Esophagus muscularis mucosa (tissue), 4 donors: ENCODE measurements around the gene COPA. TPM values are rescaled to one million over a fixed set of nuclear protein-coding genes. Genes with fewer than 3 reads are reported as not detected.

Experiments
- DNase-seq: peaks from one replicate; pipeline ENCODE4 v3.0.0-alpha.2; 2017; ENCODE audit errors: extremely low spot score
- H3K27ac ChIP-seq, 4 donors: fragments of 200-600 bp; sonication (generic); replicated peaks in 1 of 4; 1 replicate in 3 of 4; 2 replicates in 1 of 4; pipeline ENCODE4 v1.5.1; 2016 to 2019; ENCODE audit warnings: mild to moderate bottlenecking in 1 of 4
- H3K27me3 ChIP-seq, 4 donors: fragments of 200-600 bp; sonication (generic); one replicate each; pipeline versions ENCODE4 v1.5.1 to v1.6.0; 2016 to 2019
- H3K36me3 ChIP-seq, 4 donors: fragments of 200-600 bp; sonication (generic); one replicate each; pipeline ENCODE4 v1.5.1; 2016 to 2019
- H3K4me1 ChIP-seq, 4 donors: fragments of 200-600 bp; sonication (generic); one replicate each; pipeline ENCODE4 v1.5.1; 2016 to 2019
- H3K4me3 ChIP-seq, 4 donors: fragments of 200-600 bp; sonication (generic); 1 replicate in 2 of 4; 2 replicates in 2 of 4; pipeline ENCODE4 v1.5.1; 2016 to 2019; ENCODE audit warnings: mild to moderate bottlenecking in 4 of 4, moderate library complexity in 1 of 4
- H3K9me3 ChIP-seq, 4 donors: fragments of 200-600 bp; sonication (generic); 1 replicate in 3 of 4; 2 replicates in 1 of 4; pipeline ENCODE4 v1.5.1; 2016 to 2019
- CTCF ChIP-seq, 3 experiments: fragments of 200-600 bp in 2 of 3; fragments of 450-650 bp in 1 of 3; sonication (generic) in 2 of 3; IDR thresholded peaks; one replicate each; pipeline ENCODE4 v1.5.1; 2017 to 2019; ENCODE audit warnings: antibody characterized with exemption in 3 of 3, mild to moderate bottlenecking in 2 of 3, moderate library complexity in 1 of 3
- EP300 ChIP-seq: sonication (generic); formaldehyde crosslinking; IDR thresholded peaks from one replicate; pipeline ENCODE4 v1.6.1; 2017; ENCODE audit warnings: antibody characterized with exemption
- POLR2A ChIP-seq: fragments of 450-650 bp; IDR thresholded peaks from one replicate; pipeline ENCODE4 v1.6.1; 2017; ENCODE audit warnings: antibody characterized with exemption, moderate library complexity, mild to moderate bottlenecking, low read depth
- POLR2AphosphoS5 ChIP-seq, 2 donors: sonication (generic); formaldehyde crosslinking; IDR thresholded peaks; one replicate each; pipeline ENCODE4 v1.6.1; 2017; ENCODE audit warnings: antibody characterized with exemption in 2 of 2
- WGBS: methylation state at CpG from one replicate; pipeline ENCODE4 v1.1.5; 2018; 5-methylcytosine and 5-hydroxymethylcytosine counted together
- intact Hi-C: fragments of 100-400 bp; cut with DNase I; formaldehyde crosslinking; loops from one replicate; pipeline ENCODE4 v1.15.1; 2023
- total RNA-seq, 4 donors: library from RNA; depleted of rRNA; stranded (reverse); fragments of >200 nt; gene quantifications; one replicate each; pipeline versions ENCODE4 v1.1.0 to v1.2.1, GENCODE V29; 2016

COPA gene
- total RNA-seq, 4 donors from 2014 or later: 108 to 125 (median 116) TPM

GRCh38 chr1:160285506-160285905 lies 57.5 kb downstream of the COPA start:
- peak overlapping the region in 1 of 4 donors; percentile 87 for H3K27ac ChIP-seq
- 78% methylated on average over 23 of the region's 23 CpGs for WGBS
- TF ChIP-seq EP300 (no peak), CTCF (IDR thresholded peaks at IDR 0.05) (no peak), POLR2AphosphoS5 (IDR thresholded peaks at IDR 0.05) (no peak), POLR2A (no peak)
- H3K36me3 ChIP-seq: peaks cover 35 to 52% (median 42%) of the 10 kb centered on the region in 4 donors
- H3K4me3 ChIP-seq: peak overlapping the region; percentile 68 to 94 (median 76)
- intact Hi-C loops: loop anchor here (5.0 kb wide), 1 partner anchor 33 kb away; no protein-coding TSS in a partner anchor
- no peaks in the 10 kb centered on the region for H3K27me3 ChIP-seq
- no peak for DNase-seq
- peaks cover 17 to 34% (median 24%) of the 10 kb centered on the region in 4 donors for H3K4me1 ChIP-seq
- H3K9me3 ChIP-seq: no peaks in the 10 kb centered on the region

- under 1% methylated on average over 25 of the region's 27 CpGs for WGBS
- intact Hi-C loops: loop anchor here (5.0 kb wide), 1 partner anchor 33 kb away; no protein-coding TSS in a partner anchor
- Histone ChIP-seq H3K9me3 (no peaks in the 10 kb centered on the region), H3K27ac (peak within 1 kb of the TSS; percentile 73 to 87 (median 85)), H3K4me1 (peaks cover 17 to 34% (median 24%) of the 10 kb centered on the region in 4 donors), H3K36me3 (peaks cover 35 to 52% (median 42%) of the 10 kb centered on the region in 4 donors), H3K27me3 (no peaks in the 10 kb centered on the region), H3K4me3 (peak within 1 kb of the TSS; percentile 68 to 94 (median 76))
- DNase-seq: peak; percentile 97
- TF ChIP-seq POLR2A: peak; percentile 54
- TF ChIP-seq POLR2AphosphoS5 (IDR thresholded peaks at IDR 0.05): peak; percentile 96 to 98
- TF ChIP-seq EP300: no peak
- TF ChIP-seq CTCF (IDR thresholded peaks at IDR 0.05): peak in 1 of 3 experiments; percentile 15
Measured at GRCh38 chr1:160284782-160285344, 58.2 kb downstream of the COPA start, which contains the start of gene PEX19. TSS of gene PEX19 (minus strand) at chr1:160285133. CDS start at chr1:160285124, 9 bp downstream.

GRCh38 chr1:160284220-160284781 lies 58.7 kb downstream of the COPA start:
- 2% methylated on average over 15 of the region's 15 CpGs for WGBS
- Histone ChIP-seq H3K36me3 (peaks cover 35 to 52% (median 42%) of the 10 kb centered on the region in 4 donors), H3K27me3 (no peaks in the 10 kb centered on the region), H3K27ac (peak overlapping the region; percentile 73 to 87 (median 85)), H3K4me3 (peak overlapping the region; percentile 68 to 94 (median 76)), H3K9me3 (no peaks in the 10 kb centered on the region), H3K4me1 (peaks cover 17 to 34% (median 24%) of the 10 kb centered on the region in 4 donors)
- DNase-seq: no peak
- intact Hi-C loops: no loop called here
- TF ChIP-seq POLR2A (no peak), POLR2AphosphoS5 (IDR thresholded peaks at IDR 0.05) (peak in 1 of 2 donors; percentile 19), EP300 (no peak)

- whole genome bisulfite sequencing: 88% methylated on average over 7 of the region's 7 CpGs
- DNase-seq: no peak
- H3K4me3 ChIP-seq: no peak overlapping the region
- intact Hi-C loops: loop anchor here (2.0 kb wide), 1 partner anchor 188 kb away; no protein-coding TSS in a partner anchor
- no peak for TF ChIP-seq POLR2A
- no peak for TF ChIP-seq CTCF (IDR thresholded peaks at IDR 0.05)
- no peak for TF ChIP-seq POLR2AphosphoS5 (IDR thresholded peaks at IDR 0.05)
- no peak for TF ChIP-seq EP300
- H3K27me3 ChIP-seq: no peaks in the 10 kb centered on the region
- no peaks in the 10 kb centered on the region for H3K9me3 ChIP-seq
- peaks cover 19 to 34% (median 24%) of the 10 kb centered on the region in 4 donors for H3K4me1 ChIP-seq
- H3K27ac ChIP-seq: no peak overlapping the region
- peaks cover 45 to 55% (median 50%) of the 10 kb centered on the region in 4 donors for H3K36me3 ChIP-seq
Measured at GRCh38 chr1:160282807-160283206, 60.2 kb downstream of the COPA start.

- intact Hi-C loops: no loop called here
- H3K36me3 ChIP-seq: peaks cover 56 to 72% (median 62%) of the 10 kb centered on the region in 4 donors
- TF ChIP-seq POLR2AphosphoS5 (IDR thresholded peaks at IDR 0.05) (no peak), EP300 (no peak), CTCF (IDR thresholded peaks at IDR 0.05) (no peak), POLR2A (no peak)
- no peaks in the 10 kb centered on the region for H3K27me3 ChIP-seq
- no peak overlapping the region for H3K4me3 ChIP-seq
- H3K27ac ChIP-seq: no peak overlapping the region
- DNase-seq: no peak
- whole genome bisulfite sequencing: 87% methylated on average over 4 of the region's 4 CpGs
- no peaks in the 10 kb centered on the region for H3K9me3 ChIP-seq
- peaks cover under 1 to 16% (median 7%) of the 10 kb centered on the region in 4 donors for H3K4me1 ChIP-seq
Measured at GRCh38 chr1:160277987-160278386, 65.1 kb downstream of the COPA start.
